Right lung (tissue), 5 donors: ENCODE data around the gene SLC16A3. TPM values are rescaled to one million over a fixed set of nuclear protein-coding genes. Genes with fewer than 3 reads are reported as not detected.

Source experiments
- DNase-seq, 2 donors: peaks; one replicate each; pipeline ENCODE4 v3.0.0-alpha.2; 2013
- polyA plus RNA-seq, 5 donors: library from polyadenylated mRNA; unstranded; fragments of 120-200 nt; gene quantifications; one replicate each; pipeline versions ENCODE4 v1.2.1 to v1.2.3, GENCODE V29; 2013; ENCODE audit warnings: inconsistent platforms in 1 of 5, low replicate concordance in 1 of 5; ENCODE audit not compliant: insufficient read length in 5 of 5, insufficient read depth in 1 of 5

The SLC16A3 gene
- polyA plus RNA-seq, 5 donors, result 10.2 to 23.4 (median 20.1) TPM

DNA sequence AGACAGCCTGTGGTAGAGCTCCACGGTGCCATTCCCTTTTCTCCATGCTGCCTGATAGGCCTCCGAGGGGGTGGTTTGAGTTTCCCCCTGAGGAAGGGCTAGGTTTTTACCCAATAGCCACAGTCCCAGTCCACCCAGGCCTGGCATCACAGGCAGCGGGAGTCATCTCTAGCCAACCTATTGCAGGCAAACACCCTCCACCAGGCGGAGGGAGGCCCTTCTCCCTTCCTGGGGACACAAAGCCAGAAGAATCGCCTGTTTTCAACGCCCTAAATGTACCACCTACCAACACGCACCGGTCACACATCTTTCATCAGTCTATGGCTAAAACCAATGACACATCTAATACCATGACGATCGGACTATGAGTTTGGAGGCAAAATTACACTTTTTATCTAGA, 37.3 kb downstream of the SLC16A3 start:
- DNase-seq, result no peak

DNA sequence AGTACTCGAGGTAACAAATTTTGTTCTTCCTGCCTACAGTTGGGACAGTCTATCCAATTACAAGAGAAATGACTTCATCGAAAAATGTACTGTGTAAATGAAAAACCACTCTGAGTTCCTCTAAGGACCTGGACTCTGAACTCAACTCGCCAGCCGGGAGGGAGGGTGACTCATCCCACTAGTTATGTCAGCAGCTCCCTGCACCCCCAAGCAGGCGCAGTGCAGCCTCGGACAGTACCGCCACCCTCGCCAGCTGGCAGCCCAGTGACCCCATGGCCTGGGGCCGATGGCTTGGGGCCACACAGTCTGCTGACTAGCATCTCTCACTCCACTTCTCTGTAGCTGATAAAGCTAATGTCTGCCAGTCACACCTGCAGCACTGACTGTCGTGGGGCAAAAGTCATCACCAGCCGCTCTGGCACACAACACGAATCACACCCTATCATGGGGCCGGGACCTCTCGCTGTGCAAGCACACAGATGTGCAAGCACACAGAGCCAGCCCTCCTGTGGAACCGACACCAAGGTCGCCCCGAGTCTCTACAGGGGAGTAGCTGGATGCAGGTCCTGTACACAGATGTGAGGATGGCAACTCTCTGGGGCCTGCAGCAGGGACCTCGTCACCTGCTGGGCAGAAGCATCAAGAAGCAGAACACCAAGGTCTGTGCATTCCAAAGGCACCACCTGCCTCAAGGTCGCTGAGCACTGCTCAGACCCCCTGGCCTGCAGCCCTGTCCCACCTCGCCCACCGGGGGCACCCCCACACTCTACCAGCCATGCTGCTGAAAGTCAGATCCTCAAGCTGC, 38.9 kb downstream of the SLC16A3 start:
- DNase-seq, result peak in 1 of 2 donors; percentile 39

DNA sequence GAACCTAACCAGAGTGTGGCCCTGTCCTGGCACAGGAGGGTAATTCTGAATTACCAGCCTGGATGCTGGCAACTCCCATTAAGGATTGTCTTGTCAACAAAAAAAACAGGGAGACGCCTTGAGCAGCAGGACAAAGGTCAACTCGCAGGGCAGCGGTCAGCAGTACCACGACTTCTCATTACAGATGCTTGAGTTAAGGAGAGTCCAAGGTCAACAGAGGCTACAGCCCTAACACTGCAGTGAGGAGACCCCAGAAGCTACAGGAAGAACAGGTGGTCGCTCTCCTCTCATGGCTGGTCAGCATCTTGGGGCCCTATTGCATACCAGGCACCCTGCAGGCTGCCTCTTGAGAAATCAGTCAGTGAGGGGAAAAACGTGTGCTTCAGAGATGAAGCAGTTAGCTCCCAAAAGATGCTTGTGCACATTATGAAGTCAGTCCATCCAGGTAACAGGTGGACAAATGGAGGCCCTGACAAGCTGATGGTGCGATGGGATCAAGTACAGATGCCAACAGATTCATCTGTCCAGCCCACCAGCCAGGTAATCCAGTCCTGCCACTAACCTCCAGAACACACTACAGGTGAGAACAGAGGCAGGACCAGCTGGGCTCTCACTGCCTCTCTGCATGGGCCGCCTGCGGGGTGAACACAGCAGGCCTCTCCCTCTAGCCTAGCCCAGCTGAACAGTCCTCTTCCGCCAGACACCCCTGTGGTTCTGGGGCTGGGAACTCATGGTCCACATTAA, 40.5 kb downstream of the SLC16A3 start:
- no peak for DNase-seq

DNA sequence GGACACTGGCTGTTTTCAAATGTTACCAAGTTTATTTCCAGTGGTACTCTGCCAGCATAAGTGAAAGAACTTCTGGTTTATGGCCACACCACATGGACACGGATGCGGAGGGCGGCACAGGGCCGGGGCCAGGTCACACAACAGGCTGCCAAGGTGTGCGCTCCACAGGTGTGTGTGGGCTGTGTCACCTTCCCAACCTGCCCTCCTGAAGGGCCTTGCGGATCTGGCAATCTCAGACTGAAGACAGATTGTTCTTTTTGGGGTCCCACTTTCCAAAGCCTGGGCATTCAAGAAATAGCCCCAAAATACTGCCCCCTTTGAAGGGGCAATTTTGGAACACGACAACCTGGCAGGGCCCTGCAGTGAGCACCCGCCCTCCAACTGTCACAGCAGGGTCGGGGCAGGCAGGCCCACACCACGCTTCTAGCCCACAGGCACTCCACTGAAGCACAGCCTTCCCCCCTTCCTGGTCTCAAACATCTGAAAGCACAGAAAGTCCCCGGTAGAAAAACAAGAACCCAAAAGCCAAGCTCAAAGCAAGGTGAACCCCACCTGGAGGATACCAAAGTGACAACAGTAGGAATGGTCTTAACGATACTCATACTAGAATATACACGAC, 41.1 kb downstream of the SLC16A3 start:
- DNase-seq, result no peak

- no peak for DNase-seq
These were observed 41.8 kb downstream of the SLC16A3 start for GRCh38 chr17:82270651-82271050.

DNA sequence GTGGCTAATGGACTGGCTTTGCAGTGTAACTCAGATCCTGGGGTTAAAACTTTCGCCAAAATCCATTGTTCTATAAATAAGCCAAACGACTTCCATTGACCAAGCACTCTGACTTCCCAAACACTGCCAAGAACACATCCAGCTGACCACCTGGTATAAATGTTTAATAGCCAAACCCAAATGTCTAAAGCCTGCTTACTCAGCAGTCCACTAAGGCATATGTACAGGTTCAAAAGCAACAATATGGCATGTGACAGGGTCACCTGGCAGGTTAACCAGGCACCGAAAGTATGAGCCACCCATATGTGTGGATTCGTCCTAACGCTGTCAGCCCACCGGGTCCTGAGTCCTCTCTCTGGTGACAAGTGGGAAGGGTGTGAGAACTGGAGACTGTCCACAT, 42.6 kb downstream of the SLC16A3 start:
- DNase-seq, result no peak

GRCh38 chr17:82272495-82273326, 43.9 kb downstream of the SLC16A3 start:
- no peak for DNase-seq

- peak; percentile 93 to 96 for DNase-seq
These were observed 44.7 kb downstream of the SLC16A3 start, which contains the start of gene CSNK1D for GRCh38 chr17:82273327-82274133. CSNK1D (minus strand) TSS chr17:82273700; CDS start chr17:82273381, 319 bp downstream.

- DNase-seq, result no peak
These were observed 45.5 kb downstream of the SLC16A3 start for GRCh38 chr17:82274134-82275020.

DNA sequence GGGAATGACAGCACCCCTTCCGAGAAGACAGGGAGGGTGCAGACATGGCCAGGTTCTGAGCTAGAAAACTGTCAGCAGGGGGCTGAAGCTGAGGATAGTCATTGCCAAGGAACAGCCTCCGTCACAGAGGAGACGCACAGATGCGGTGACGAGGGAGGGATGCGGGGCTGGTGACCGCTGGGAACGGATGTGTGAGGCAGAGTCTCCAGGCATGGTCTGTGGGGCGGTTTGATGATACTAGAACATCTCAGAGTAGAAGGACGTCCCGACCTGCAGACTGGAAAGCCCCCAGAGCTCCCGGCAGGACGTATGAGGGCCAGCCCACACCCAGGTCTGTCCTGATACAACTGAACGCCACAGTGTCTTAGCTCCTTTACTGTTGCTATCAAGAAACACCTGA, 46.5 kb downstream of the SLC16A3 start:
- no peak for DNase-seq

- no peak for DNase-seq
These were observed 48.1 kb downstream of the SLC16A3 start for GRCh38 chr17:82276938-82277337.

DNA sequence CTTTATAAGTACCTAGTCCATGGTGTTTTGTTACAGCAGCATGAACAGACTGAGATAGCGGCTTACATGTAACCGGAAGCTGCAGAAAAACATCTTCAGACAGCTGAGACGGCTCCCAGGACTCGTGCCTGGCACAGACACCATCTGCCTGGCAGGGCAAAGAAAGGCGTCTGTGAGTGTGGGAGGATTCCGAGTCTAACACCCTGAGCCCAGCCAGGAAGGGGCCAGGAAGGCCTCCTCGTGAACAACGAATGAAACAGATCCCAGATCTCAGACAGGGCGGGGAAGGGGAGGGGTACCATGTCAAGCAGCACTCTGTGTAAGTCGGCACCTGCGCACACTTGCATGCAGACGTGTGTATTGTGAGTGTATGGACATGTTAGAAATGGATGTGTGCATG, 49.0 kb downstream of the SLC16A3 start:
- no peak for DNase-seq

DNA sequence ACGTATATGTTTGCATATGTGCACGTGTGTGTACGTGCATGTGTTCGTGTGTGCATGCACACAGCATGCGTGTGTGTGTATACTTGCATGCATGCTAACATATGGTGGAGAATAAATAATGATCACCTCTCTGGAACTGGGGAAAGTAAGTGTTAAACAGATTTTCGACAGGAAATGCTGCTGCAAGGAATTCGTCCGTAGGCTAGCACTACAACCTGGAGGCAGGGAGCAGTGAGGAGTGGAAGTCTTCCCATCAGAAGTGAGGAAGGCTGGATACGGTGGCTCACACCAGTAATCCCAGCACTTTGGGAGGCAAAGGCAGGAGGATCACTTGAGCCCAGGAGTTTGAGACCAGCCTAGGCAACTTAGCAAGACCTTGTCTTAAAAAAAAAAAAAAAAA, 49.5 kb downstream of the SLC16A3 start:
- no peak for DNase-seq

DNA sequence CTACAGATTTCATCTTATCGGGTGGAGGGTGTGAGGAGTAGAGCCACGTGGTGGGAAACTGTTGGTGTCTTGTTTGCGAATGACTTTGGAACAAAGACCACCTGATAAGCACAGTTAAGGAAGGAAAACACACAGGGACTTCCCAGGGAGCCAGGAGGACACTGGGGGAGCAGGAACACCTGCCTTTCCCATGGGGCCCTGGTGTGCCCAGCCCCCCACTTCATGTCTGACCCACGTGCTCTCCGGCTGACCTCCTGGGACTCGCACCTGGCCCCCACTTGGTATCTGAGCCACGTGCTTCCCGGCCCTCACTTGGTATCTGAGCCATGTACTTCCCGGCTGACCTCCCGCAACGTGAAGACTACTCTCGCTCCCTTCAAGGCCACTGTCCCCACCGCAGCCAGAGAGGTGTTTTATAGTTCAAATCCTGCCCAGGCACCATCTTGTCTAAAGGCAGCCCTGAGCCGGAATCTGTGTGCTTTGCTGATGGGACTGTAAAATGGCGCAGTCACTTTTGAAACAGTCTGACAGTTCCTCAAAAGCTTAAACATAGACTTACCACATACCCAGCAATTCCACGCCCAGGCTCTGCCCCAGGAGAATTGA, 50.0 kb downstream of the SLC16A3 start:
- no peak for DNase-seq

- DNase-seq, result no peak
These were observed 51.7 kb downstream of the SLC16A3 start for GRCh38 chr17:82280537-82280936.

- DNase-seq, result no peak
These were observed 52.2 kb downstream of the SLC16A3 start for GRCh38 chr17:82281076-82281475.

DNA sequence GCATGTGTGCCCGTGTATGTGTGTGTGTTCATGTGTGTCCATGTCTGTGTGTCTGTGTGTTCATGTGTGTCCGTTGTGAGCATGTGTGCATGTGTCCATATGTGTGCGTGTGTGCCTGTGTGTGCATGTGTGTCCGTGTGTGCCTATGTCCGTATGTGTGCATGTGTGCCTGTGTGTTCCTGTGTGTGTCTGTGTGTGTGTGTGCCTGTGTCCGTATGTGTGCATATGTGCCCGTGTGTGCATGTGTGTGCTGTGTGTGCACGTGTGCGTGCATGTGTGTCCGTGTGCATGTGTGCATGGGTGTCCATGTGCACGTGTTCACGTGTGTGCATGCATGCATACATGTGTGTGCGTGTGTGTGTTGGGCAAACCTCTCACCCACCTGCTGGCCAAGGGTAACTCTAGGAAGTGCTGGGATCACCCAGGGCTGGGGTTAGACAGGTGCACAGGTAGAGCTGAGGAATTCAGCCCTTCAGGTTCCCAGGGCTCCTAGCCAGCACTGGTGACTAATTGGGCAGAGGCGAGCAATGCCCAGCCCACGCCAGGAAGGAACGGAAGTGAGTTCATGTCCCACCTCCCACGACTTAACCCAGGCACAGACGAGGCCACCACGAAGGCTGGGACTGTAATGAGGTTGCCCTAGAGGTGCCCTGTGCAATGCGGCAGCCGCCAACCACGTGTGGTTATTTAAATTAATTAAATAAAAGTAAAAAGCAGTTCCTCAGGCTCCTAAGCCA, 52.8 kb downstream of the SLC16A3 start:
- DNase-seq, result no peak
